Measurements from ENCODE around the gene PAX7. TPM values are rescaled to one million over a fixed set of nuclear protein-coding genes. Genes with fewer than 3 reads are reported as not detected.
"Not testable (repeated sequence)": the region's sequence is repeated elsewhere in the genome, so short reads cannot be mapped to it uniquely, and the experiment has no call there.

PAX7 gene
- total RNA-seq, 2 donors from 2014 or later, result not detected

GRCh38 chr1:18743233-18743632 is 112.6 kb downstream of the PAX7 start:
- Histone ChIP-seq H3K36me3 (no peaks in the 10 kb centered on the region), H3K9me3 (no peaks in the 10 kb centered on the region), H3K27me3 (replicated peaks; ENCODE audit: insufficient read depth) (no peaks in the 10 kb centered on the region), H3K4me3 (no peak overlapping the region), H3K4me1 (ENCODE audit: control insufficient read depth in 1 of 2, low read depth in 2 of 2) (no peaks in the 10 kb centered on the region), H3K27ac (no peak overlapping the region)
- no peak for ATAC-seq (ENCODE audit: insufficient number of reproducible peaks, low FRiP score, low read depth)
- no peak for TF ChIP-seq CTCF (IDR thresholded peaks at IDR 0.05)
- DNase-seq (ENCODE audit: low spot score), result no peak

GRCh38 chr1:18744381-18744780 is 113.7 kb downstream of the PAX7 start:
- not testable (repeated sequence) for H3K27ac ChIP-seq; H3K9me3 ChIP-seq; H3K4me3 ChIP-seq; H3K36me3 ChIP-seq; ATAC-seq (ENCODE audit: insufficient number of reproducible peaks, low FRiP score, low read depth); DNase-seq (ENCODE audit: low spot score); H3K27me3 ChIP-seq (replicated peaks; ENCODE audit: insufficient read depth); H3K4me1 ChIP-seq (ENCODE audit: control insufficient read depth in 1 of 2, low read depth in 2 of 2)

- TF ChIP-seq CTCF (IDR thresholded peaks at IDR 0.05), result no peak
- H3K9me3 ChIP-seq, result no peaks in the 10 kb centered on the region
- H3K27me3 ChIP-seq (replicated peaks; ENCODE audit: insufficient read depth), result no peaks in the 10 kb centered on the region
- H3K4me3 ChIP-seq, result no peak overlapping the region
- H3K4me1 ChIP-seq (ENCODE audit: control insufficient read depth in 1 of 2, low read depth in 2 of 2), result no peaks in the 10 kb centered on the region
- DNase-seq (ENCODE audit: low spot score), result no peak
- no peak overlapping the region for H3K27ac ChIP-seq
- ATAC-seq (ENCODE audit: insufficient number of reproducible peaks, low FRiP score, low read depth), result no peak
- no peaks in the 10 kb centered on the region for H3K36me3 ChIP-seq
These were observed 116.3 kb downstream of the PAX7 start for GRCh38 chr1:18746981-18747380.

- Histone ChIP-seq H3K27me3 (replicated peaks; ENCODE audit: insufficient read depth) (no peaks in the 10 kb centered on the region), H3K9me3 (no peaks in the 10 kb centered on the region), H3K4me1 (ENCODE audit: control insufficient read depth in 1 of 2, low read depth in 2 of 2) (no peaks in the 10 kb centered on the region), H3K4me3 (no peak overlapping the region), H3K36me3 (no peaks in the 10 kb centered on the region), H3K27ac (no peak overlapping the region)
- ATAC-seq (ENCODE audit: insufficient number of reproducible peaks, low FRiP score, low read depth) (no peak), DNase-seq (ENCODE audit: low spot score) (no peak)
- no peak for TF ChIP-seq CTCF (IDR thresholded peaks at IDR 0.05)
These were observed 117.0 kb downstream of the PAX7 start for GRCh38 chr1:18747671-18748070.

GRCh38 chr1:18748435-18748834 is 117.8 kb downstream of the PAX7 start:
- no peaks in the 10 kb centered on the region for H3K9me3 ChIP-seq
- DNase-seq (ENCODE audit: low spot score) (no peak), ATAC-seq (ENCODE audit: insufficient number of reproducible peaks, low FRiP score, low read depth) (no peak)
- TF ChIP-seq CTCF (IDR thresholded peaks at IDR 0.05), result no peak
- H3K4me3 ChIP-seq, result no peak overlapping the region
- no peaks in the 10 kb centered on the region for H3K4me1 ChIP-seq (ENCODE audit: control insufficient read depth in 1 of 2, low read depth in 2 of 2)
- no peak overlapping the region for H3K27ac ChIP-seq
- H3K36me3 ChIP-seq, result no peaks in the 10 kb centered on the region
- H3K27me3 ChIP-seq (replicated peaks; ENCODE audit: insufficient read depth), result no peaks in the 10 kb centered on the region

- Histone ChIP-seq H3K27ac (no peak overlapping the region), H3K4me1 (ENCODE audit: control insufficient read depth in 1 of 2, low read depth in 2 of 2) (no peaks in the 10 kb centered on the region), H3K27me3 (replicated peaks; ENCODE audit: insufficient read depth) (no peaks in the 10 kb centered on the region), H3K9me3 (no peaks in the 10 kb centered on the region), H3K36me3 (no peaks in the 10 kb centered on the region), H3K4me3 (no peak overlapping the region)
- DNase-seq (ENCODE audit: low spot score), result no peak
- TF ChIP-seq CTCF (IDR thresholded peaks at IDR 0.05), result no peak
- no peak for ATAC-seq (ENCODE audit: insufficient number of reproducible peaks, low FRiP score, low read depth)
These were observed 118.9 kb downstream of the PAX7 start for GRCh38 chr1:18749569-18749968.
